Endodermal cell (in vitro differentiated cells): ENCODE data around the gene BEND7. TPM values are rescaled to one million over a fixed set of nuclear protein-coding genes. Genes with fewer than 3 reads are reported as not detected.
A peak's percentile ranks its signal among the peaks of the same experiment; 100 is the strongest.

Experiments used
- DNase-seq: peaks from one replicate; pipeline ENCODE4 v3.0.0-alpha.2; 2017
- H3K27ac ChIP-seq: 2 replicates; pipeline ENCODE4 v1.5.1; 2013; ENCODE audit warnings: mild to moderate bottlenecking, low read depth, low read length, moderate library complexity
- H3K27me3 ChIP-seq: 2 replicates; pipeline ENCODE4 v1.6.1; 2013; ENCODE audit warnings: mild to moderate bottlenecking, low read length, moderate library complexity; ENCODE audit not compliant: insufficient read depth, control insufficient read depth, poor library complexity, severe bottlenecking
- H3K36me3 ChIP-seq: 2 replicates; pipeline ENCODE4 v1.7.0; 2013; ENCODE audit warnings: mild to moderate bottlenecking, low read length, moderate library complexity; ENCODE audit not compliant: control insufficient read depth, insufficient read depth
- H3K4me1 ChIP-seq: one replicate; pipeline ENCODE4 v1.7.0; 2013; ENCODE audit warnings: low read length; ENCODE audit not compliant: control insufficient read depth, insufficient read depth
- H3K4me3 ChIP-seq: 2 replicates; pipeline ENCODE4 v1.5.1; 2013; ENCODE audit warnings: mild to moderate bottlenecking, low read length, moderate library complexity
- H3K9ac ChIP-seq: 2 replicates; pipeline ENCODE4 v1.6.1; 2013; ENCODE audit warnings: mild to moderate bottlenecking, low read length, moderate library complexity; ENCODE audit not compliant: poor library complexity, severe bottlenecking; ENCODE audit errors: extremely low read depth
- H3K9me3 ChIP-seq: 2 replicates; pipeline ENCODE4 v1.6.1; 2013; ENCODE audit warnings: mild to moderate bottlenecking, low read length, moderate library complexity; ENCODE audit not compliant: control insufficient read depth
- H3K27ac Mint-ChIP-seq: 2 replicates; pipeline ENCODE4 v1.8.0; 2020; ENCODE audit warnings: mixed read lengths
- H3K27me3 Mint-ChIP-seq: 2 replicates; pipeline ENCODE4 v1.8.0; 2021; ENCODE audit warnings: mild to moderate bottlenecking, mixed read lengths; ENCODE audit not compliant: insufficient read depth
- H3K36me3 Mint-ChIP-seq: 2 replicates; pipeline ENCODE4 v1.8.0; 2020; ENCODE audit warnings: low read depth, mixed read lengths
- H3K4me1 Mint-ChIP-seq: 2 replicates; pipeline ENCODE4 v1.8.0; 2020; ENCODE audit warnings: mixed read lengths
- H3K4me3 Mint-ChIP-seq: 2 replicates; pipeline ENCODE4 v1.8.0; 2020; ENCODE audit warnings: mild to moderate bottlenecking, moderate library complexity, mixed read lengths
- H3K9me3 Mint-ChIP-seq: 2 replicates; pipeline ENCODE4 v1.8.0; 2020; ENCODE audit warnings: mild to moderate bottlenecking, mixed read lengths
- WGBS, 2 experiments: methylation state at CpG; one replicate each; pipeline versions ENCODE4 v1.1.5 to v1.1.7; 2013; ENCODE audit warnings: missing lambda C conversion rate in 2 of 2, mixed read lengths in 1 of 2; ENCODE audit not compliant: insufficient coverage in 1 of 2, insufficient read length in 1 of 2; 5-methylcytosine and 5-hydroxymethylcytosine counted together
- total RNA-seq, 2 donors: library from RNA; stranded (reverse); fragmentation: NEBNext Ultra II Directional in 1 of 2; extraction: Animal tissue kit (Norgen Biotek cat#: 25700) in 1 of 2; gene quantifications; 2 replicates in 1 of 2; 3 replicates in 1 of 2; pipeline ENCODE4 v1.2.1, GENCODE V29; 2021
- TF ChIP-seq, protein P1 (sequence below): fragments of 200-600 bp; sonication (generic); conservative IDR thresholded peaks from 2 replicates; pipeline ENCODE4 v1.5.0; 2021; ENCODE audit warnings: antibody characterized with exemption, mild to moderate bottlenecking

Gene BEND7
- total RNA-seq, 2 donors from 2014 or later, result 5.3 to 5.7 TPM

GRCh38 chr10:13496164-13496563 is 32.6 kb downstream of the BEND7 start:
- Mint-ChIP-seq H3K4me3 (no peak overlapping the region), H3K9me3 (no peaks in the 10 kb centered on the region), H3K27me3 (no peaks in the 10 kb centered on the region), H3K4me1 (peaks cover 3% of the 10 kb centered on the region), H3K36me3 (no peaks in the 10 kb centered on the region), H3K27ac (no peak overlapping the region)
- no peaks in the 10 kb centered on the region for H3K4me1 ChIP-seq
- no peak overlapping the region for H3K9ac ChIP-seq
- DNase-seq, result no peak
- no peaks in the 10 kb centered on the region for H3K27me3 ChIP-seq
- no peaks in the 10 kb centered on the region for H3K9me3 ChIP-seq
- H3K27ac ChIP-seq, result peak overlapping the region; percentile 25
- 87 to 88% methylated on average over 4 to 8 of the region's 8 CpGs for WGBS, 2 experiments
- no peak overlapping the region for H3K4me3 ChIP-seq
- H3K36me3 ChIP-seq, result no peaks in the 10 kb centered on the region
- TF ChIP-seq, protein P1, sequence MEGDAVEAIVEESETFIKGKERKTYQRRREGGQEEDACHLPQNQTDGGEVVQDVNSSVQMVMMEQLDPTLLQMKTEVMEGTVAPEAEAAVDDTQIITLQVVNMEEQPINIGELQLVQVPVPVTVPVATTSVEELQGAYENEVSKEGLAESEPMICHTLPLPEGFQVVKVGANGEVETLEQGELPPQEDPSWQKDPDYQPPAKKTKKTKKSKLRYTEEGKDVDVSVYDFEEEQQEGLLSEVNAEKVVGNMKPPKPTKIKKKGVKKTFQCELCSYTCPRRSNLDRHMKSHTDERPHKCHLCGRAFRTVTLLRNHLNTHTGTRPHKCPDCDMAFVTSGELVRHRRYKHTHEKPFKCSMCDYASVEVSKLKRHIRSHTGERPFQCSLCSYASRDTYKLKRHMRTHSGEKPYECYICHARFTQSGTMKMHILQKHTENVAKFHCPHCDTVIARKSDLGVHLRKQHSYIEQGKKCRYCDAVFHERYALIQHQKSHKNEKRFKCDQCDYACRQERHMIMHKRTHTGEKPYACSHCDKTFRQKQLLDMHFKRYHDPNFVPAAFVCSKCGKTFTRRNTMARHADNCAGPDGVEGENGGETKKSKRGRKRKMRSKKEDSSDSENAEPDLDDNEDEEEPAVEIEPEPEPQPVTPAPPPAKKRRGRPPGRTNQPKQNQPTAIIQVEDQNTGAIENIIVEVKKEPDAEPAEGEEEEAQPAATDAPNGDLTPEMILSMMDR, result no peak

GRCh38 chr10:13492493-13493180 is 36.2 kb downstream of the BEND7 start:
- Histone ChIP-seq H3K27ac (no peak overlapping the region), H3K4me3 (no peak overlapping the region), H3K36me3 (no peaks in the 10 kb centered on the region), H3K27me3 (no peaks in the 10 kb centered on the region), H3K9me3 (no peaks in the 10 kb centered on the region), H3K9ac (no peak overlapping the region), H3K4me1 (no peaks in the 10 kb centered on the region)
- peaks cover 3% of the 10 kb centered on the region for H3K4me1 Mint-ChIP-seq
- TF ChIP-seq, protein P1, result no peak
- no peak overlapping the region for H3K4me3 Mint-ChIP-seq
- no peaks in the 10 kb centered on the region for H3K36me3 Mint-ChIP-seq
- no peak overlapping the region for H3K27ac Mint-ChIP-seq
- 92 to 99% methylated on average over 13 to 16 of the region's 16 CpGs for WGBS, 2 experiments
- no peak for DNase-seq
- H3K27me3 Mint-ChIP-seq, result no peaks in the 10 kb centered on the region
- no peaks in the 10 kb centered on the region for H3K9me3 Mint-ChIP-seq

DNA sequence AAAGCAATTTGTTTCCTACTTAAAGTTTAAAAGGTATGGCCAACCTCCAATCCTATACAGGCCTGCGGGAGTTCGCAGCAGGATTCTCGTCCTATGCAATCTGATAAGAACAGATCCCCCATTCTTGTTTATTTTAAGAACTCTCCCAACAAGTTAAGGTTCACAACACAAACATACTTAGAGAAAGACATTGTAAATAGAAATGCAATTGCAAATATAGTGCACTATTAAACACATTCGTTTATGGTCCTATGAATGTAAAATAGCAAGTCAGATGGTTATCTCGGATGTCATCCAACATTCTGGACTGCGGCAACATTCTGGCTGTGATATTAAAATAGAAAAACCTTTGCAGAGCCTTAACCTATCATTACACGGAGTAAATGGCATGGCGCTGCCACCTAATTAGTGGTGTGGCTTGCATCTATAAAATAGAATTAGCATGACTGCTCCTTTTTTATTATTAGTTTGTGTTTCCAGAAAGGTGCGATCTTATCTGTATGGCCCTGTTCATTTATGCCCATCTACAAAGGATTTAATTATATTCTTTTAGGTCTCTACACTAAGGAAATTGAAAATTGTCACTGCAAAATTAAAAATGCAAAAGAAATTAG is 37.0 kb downstream of the BEND7 start:
- Histone ChIP-seq H3K9ac (no peak overlapping the region), H3K27ac (no peak overlapping the region), H3K36me3 (no peaks in the 10 kb centered on the region), H3K27me3 (no peaks in the 10 kb centered on the region), H3K4me1 (no peaks in the 10 kb centered on the region), H3K9me3 (no peaks in the 10 kb centered on the region), H3K4me3 (no peak overlapping the region)
- Mint-ChIP-seq H3K9me3 (no peaks in the 10 kb centered on the region), H3K27ac (no peak overlapping the region), H3K4me1 (peaks cover 3% of the 10 kb centered on the region), H3K36me3 (no peaks in the 10 kb centered on the region), H3K27me3 (no peaks in the 10 kb centered on the region), H3K4me3 (no peak overlapping the region)
- TF ChIP-seq, protein P1, result no peak
- 78 to 96% methylated on average over 7 to 9 of the region's 9 CpGs for WGBS, 2 experiments
- DNase-seq, result no peak
